Measurements from ENCODE around the gene MIA.

GRCh38 chr19:40756502-40757110 lies 18.7 kb upstream of the MIA start:
- no peak for TF ChIP-seq NFE2L1 (tag; IDR thresholded peaks at IDR 0.05; ENCODE audit: borderline replicate concordance, low read depth)
- TF ChIP-seq HIVEP1 (CRISPR knock-in tag; IDR thresholded peaks at IDR 0.05): no peak
- TF ChIP-seq ZBTB7A (IDR thresholded peaks at IDR 0.05; ENCODE audit: borderline replicate concordance, control insufficient read depth, low read depth, low read length): no peak
- TF ChIP-seq MEF2A (IDR thresholded peaks at IDR 0.05; ENCODE audit: control insufficient read depth, low read depth, low read length): no peak
- no peak; the same call in 1 of the 2 replicates for TF ChIP-seq POLR2A (conservative IDR thresholded peaks at IDR 0.05)
- TF ChIP-seq, protein P1, sequence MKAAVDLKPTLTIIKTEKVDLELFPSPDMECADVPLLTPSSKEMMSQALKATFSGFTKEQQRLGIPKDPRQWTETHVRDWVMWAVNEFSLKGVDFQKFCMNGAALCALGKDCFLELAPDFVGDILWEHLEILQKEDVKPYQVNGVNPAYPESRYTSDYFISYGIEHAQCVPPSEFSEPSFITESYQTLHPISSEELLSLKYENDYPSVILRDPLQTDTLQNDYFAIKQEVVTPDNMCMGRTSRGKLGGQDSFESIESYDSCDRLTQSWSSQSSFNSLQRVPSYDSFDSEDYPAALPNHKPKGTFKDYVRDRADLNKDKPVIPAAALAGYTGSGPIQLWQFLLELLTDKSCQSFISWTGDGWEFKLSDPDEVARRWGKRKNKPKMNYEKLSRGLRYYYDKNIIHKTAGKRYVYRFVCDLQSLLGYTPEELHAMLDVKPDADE (conservative IDR thresholded peaks at IDR 0.05; ENCODE audit: control insufficient read depth, low read depth, low read length): no peak
- no peak for TF ChIP-seq SP1 (CRISPR knock-in tag; IDR thresholded peaks at IDR 0.05)

Data from K562 (cell line).